ENCODE results near the gene DMPK. TPM values are rescaled to one million over a fixed set of nuclear protein-coding genes. Genes with fewer than 3 reads are reported as not detected.

DMPK gene
- total RNA-seq, 6 experiments from 2014 or later: 85.5 to 144 (median 102) TPM

GRCh38 chr19:45773384-45773783, 8.9 kb downstream of the DMPK start:
- Mint-ChIP-seq H3K4me3 (no peak overlapping the region), H3K9me3 (no peaks in the 10 kb centered on the region), H3K36me3 (ENCODE audit: low read depth) (peaks cover 25% of the 10 kb centered on the region), H3K27ac (no peak overlapping the region; the same call in 1 of the 2 replicates), H3K4me1 (ENCODE audit: low read depth) (peaks cover 16% of the 10 kb centered on the region), H3K27me3 (ENCODE audit: insufficient read depth) (peaks cover 23% of the 10 kb centered on the region)
- no peak for TF ChIP-seq CTCF (IDR thresholded peaks at IDR 0.05)
- DNase-seq: no peak

GRCh38 chr19:45772912-45773311, 9.4 kb downstream of the DMPK start:
- Mint-ChIP-seq H3K27ac (no peak overlapping the region; the same call in 1 of the 2 replicates), H3K4me3 (no peak overlapping the region), H3K9me3 (no peaks in the 10 kb centered on the region), H3K27me3 (ENCODE audit: insufficient read depth) (peaks cover 23% of the 10 kb centered on the region), H3K36me3 (ENCODE audit: low read depth) (peaks cover 24% of the 10 kb centered on the region), H3K4me1 (ENCODE audit: low read depth) (peaks cover 16% of the 10 kb centered on the region)
- TF ChIP-seq CTCF (IDR thresholded peaks at IDR 0.05): no peak
- no peak for DNase-seq

- H3K9me3 Mint-ChIP-seq: no peaks in the 10 kb centered on the region
- peaks cover 24% of the 10 kb centered on the region for H3K36me3 Mint-ChIP-seq (ENCODE audit: low read depth)
- TF ChIP-seq CTCF (IDR thresholded peaks at IDR 0.05): no peak
- H3K27ac Mint-ChIP-seq: peak overlapping the region; percentile 23
- H3K4me3 Mint-ChIP-seq: no peak overlapping the region; the same call in 1 of the 2 replicates
- H3K4me1 Mint-ChIP-seq (ENCODE audit: low read depth): peaks cover 16% of the 10 kb centered on the region
- DNase-seq: no peak
- peaks cover 24% of the 10 kb centered on the region for H3K27me3 Mint-ChIP-seq (ENCODE audit: insufficient read depth)
Measured at GRCh38 chr19:45772130-45772840, 10.0 kb downstream of the DMPK start.

- Mint-ChIP-seq H3K36me3 (ENCODE audit: low read depth) (peaks cover 16% of the 10 kb centered on the region), H3K4me1 (ENCODE audit: low read depth) (peaks cover 16% of the 10 kb centered on the region), H3K4me3 (peak overlapping the region; percentile 61)
Measured at GRCh38 chr19:45771311-45771933, 10.9 kb downstream of the DMPK start.

More at GRCh38 chr19:45771311-45771933, 10.9 kb downstream of the DMPK start:
- Mint-ChIP-seq H3K9me3 (no peaks in the 10 kb centered on the region), H3K27ac (peak overlapping the region; percentile 73), H3K27me3 (ENCODE audit: insufficient read depth) (peaks cover 24% of the 10 kb centered on the region)
- TF ChIP-seq CTCF (IDR thresholded peaks at IDR 0.05): no peak
- DNase-seq: no peak

All from HFFc6 (cell line).